ENCODE results near the gene VIPR2. TPM values are rescaled to one million over a fixed set of nuclear protein-coding genes. Genes with fewer than 3 reads are reported as not detected.

Gene VIPR2
- total RNA-seq, 1 experiment from 2014 or later = not detected

GRCh38 chr7:159098811-159099655 lies 45.6 kb downstream of the VIPR2 start:
- H2AFZ ChIP-seq (ENCODE audit: low read length) = no peak overlapping the region
- H3K27ac ChIP-seq (ENCODE audit: low read length) = no peak overlapping the region
- H3K27me3 ChIP-seq (ENCODE audit: low read length) = no peaks in the 10 kb centered on the region
- H3K4me2 ChIP-seq (ENCODE audit: low read depth, low read length, poor library complexity, severe bottlenecking) = no peak overlapping the region
- no peaks in the 10 kb centered on the region for H3K9me2 ChIP-seq (replicated peaks; ENCODE audit: insufficient read depth, low read length)
- H3K9me3 ChIP-seq (ENCODE audit: low read length) = no peaks in the 10 kb centered on the region
- H3K9ac ChIP-seq (ENCODE audit: low read length) = no peak overlapping the region
- no peaks in the 10 kb centered on the region for H4K20me1 ChIP-seq (ENCODE audit: insufficient read depth, low read depth, low read length)
- H3K79me2 ChIP-seq (ENCODE audit: low read length) = no peaks in the 10 kb centered on the region
- H3K4me1 ChIP-seq (ENCODE audit: low read length) = no peaks in the 10 kb centered on the region
- no peak overlapping the region for H3K4me3 ChIP-seq (ENCODE audit: low read length)
- DNase-seq = no peak
- H3K36me3 ChIP-seq (ENCODE audit: insufficient read depth, low read length) = no peaks in the 10 kb centered on the region

GRCh38 chr7:159098424-159098786 lies 46.3 kb downstream of the VIPR2 start:
- H3K27ac ChIP-seq (ENCODE audit: low read length) = no peak overlapping the region
- no peak overlapping the region for H3K4me3 ChIP-seq (ENCODE audit: low read length)
- H3K9ac ChIP-seq (ENCODE audit: low read length) = no peak overlapping the region
- H3K4me2 ChIP-seq (ENCODE audit: low read depth, low read length, poor library complexity, severe bottlenecking) = no peak overlapping the region
- DNase-seq = no peak
- H2AFZ ChIP-seq (ENCODE audit: low read length) = no peak overlapping the region
- no peaks in the 10 kb centered on the region for H3K27me3 ChIP-seq (ENCODE audit: low read length)
- no peaks in the 10 kb centered on the region for H3K9me2 ChIP-seq (replicated peaks; ENCODE audit: insufficient read depth, low read length)
- no peaks in the 10 kb centered on the region for H3K36me3 ChIP-seq (ENCODE audit: insufficient read depth, low read length)
- H3K79me2 ChIP-seq (ENCODE audit: low read length) = no peaks in the 10 kb centered on the region
- H4K20me1 ChIP-seq (ENCODE audit: insufficient read depth, low read depth, low read length) = no peaks in the 10 kb centered on the region
- H3K9me3 ChIP-seq (ENCODE audit: low read length) = no peaks in the 10 kb centered on the region
- H3K4me1 ChIP-seq (ENCODE audit: low read length) = no peaks in the 10 kb centered on the region

GRCh38 chr7:159097661-159098423 lies 46.8 kb downstream of the VIPR2 start:
- H3K27ac ChIP-seq (ENCODE audit: low read length) = no peak overlapping the region
- no peak overlapping the region for H3K4me2 ChIP-seq (ENCODE audit: low read depth, low read length, poor library complexity, severe bottlenecking)
- no peaks in the 10 kb centered on the region for H4K20me1 ChIP-seq (ENCODE audit: insufficient read depth, low read depth, low read length)
- no peaks in the 10 kb centered on the region for H3K27me3 ChIP-seq (ENCODE audit: low read length)
- H3K9me3 ChIP-seq (ENCODE audit: low read length) = no peaks in the 10 kb centered on the region
- no peaks in the 10 kb centered on the region for H3K36me3 ChIP-seq (ENCODE audit: insufficient read depth, low read length)
- DNase-seq = no peak
- H3K79me2 ChIP-seq (ENCODE audit: low read length) = no peaks in the 10 kb centered on the region
- no peak overlapping the region for H2AFZ ChIP-seq (ENCODE audit: low read length)
- no peaks in the 10 kb centered on the region for H3K4me1 ChIP-seq (ENCODE audit: low read length)
- H3K4me3 ChIP-seq (ENCODE audit: low read length) = no peak overlapping the region
- no peaks in the 10 kb centered on the region for H3K9me2 ChIP-seq (replicated peaks; ENCODE audit: insufficient read depth, low read length)
- H3K9ac ChIP-seq (ENCODE audit: low read length) = no peak overlapping the region

- no peak overlapping the region for H3K27ac ChIP-seq (ENCODE audit: low read length)
- H3K9me2 ChIP-seq (replicated peaks; ENCODE audit: insufficient read depth, low read length) = no peaks in the 10 kb centered on the region
- H3K79me2 ChIP-seq (ENCODE audit: low read length) = no peaks in the 10 kb centered on the region
- no peak for DNase-seq
- H3K9ac ChIP-seq (ENCODE audit: low read length) = no peak overlapping the region
- no peaks in the 10 kb centered on the region for H3K9me3 ChIP-seq (ENCODE audit: low read length)
- no peaks in the 10 kb centered on the region for H3K27me3 ChIP-seq (ENCODE audit: low read length)
- H3K36me3 ChIP-seq (ENCODE audit: insufficient read depth, low read length) = no peaks in the 10 kb centered on the region
- no peak overlapping the region for H3K4me3 ChIP-seq (ENCODE audit: low read length)
- H3K4me2 ChIP-seq (ENCODE audit: low read depth, low read length, poor library complexity, severe bottlenecking) = no peak overlapping the region
- H3K4me1 ChIP-seq (ENCODE audit: low read length) = no peaks in the 10 kb centered on the region
- H2AFZ ChIP-seq (ENCODE audit: low read length) = no peak overlapping the region
- H4K20me1 ChIP-seq (ENCODE audit: insufficient read depth, low read depth, low read length) = no peaks in the 10 kb centered on the region
These were observed 47.7 kb downstream of the VIPR2 start for GRCh38 chr7:159096736-159097581.

GRCh38 chr7:159095979-159096411 lies 48.7 kb downstream of the VIPR2 start:
- H4K20me1 ChIP-seq (ENCODE audit: insufficient read depth, low read depth, low read length) = no peaks in the 10 kb centered on the region
- no peak for DNase-seq
- H3K9me3 ChIP-seq (ENCODE audit: low read length) = no peaks in the 10 kb centered on the region
- H3K27ac ChIP-seq (ENCODE audit: low read length) = no peak overlapping the region
- H3K79me2 ChIP-seq (ENCODE audit: low read length) = no peaks in the 10 kb centered on the region
- no peaks in the 10 kb centered on the region for H3K36me3 ChIP-seq (ENCODE audit: insufficient read depth, low read length)
- H2AFZ ChIP-seq (ENCODE audit: low read length) = no peak overlapping the region
- no peak overlapping the region for H3K4me2 ChIP-seq (ENCODE audit: low read depth, low read length, poor library complexity, severe bottlenecking)
- H3K9ac ChIP-seq (ENCODE audit: low read length) = no peak overlapping the region
- H3K4me3 ChIP-seq (ENCODE audit: low read length) = no peak overlapping the region
- H3K4me1 ChIP-seq (ENCODE audit: low read length) = no peaks in the 10 kb centered on the region
- H3K9me2 ChIP-seq (replicated peaks; ENCODE audit: insufficient read depth, low read length) = no peaks in the 10 kb centered on the region
- no peaks in the 10 kb centered on the region for H3K27me3 ChIP-seq (ENCODE audit: low read length)

- Histone ChIP-seq H3K4me3 (ENCODE audit: low read length) (no peak overlapping the region), H2AFZ (ENCODE audit: low read length) (no peak overlapping the region), H3K9me3 (ENCODE audit: low read length) (no peaks in the 10 kb centered on the region), H3K9me2 (replicated peaks; ENCODE audit: insufficient read depth, low read length) (no peaks in the 10 kb centered on the region), H3K4me2 (ENCODE audit: low read depth, low read length, poor library complexity, severe bottlenecking) (no peak overlapping the region), H3K4me1 (ENCODE audit: low read length) (no peaks in the 10 kb centered on the region), H3K36me3 (ENCODE audit: insufficient read depth, low read length) (no peaks in the 10 kb centered on the region), H3K9ac (ENCODE audit: low read length) (no peak overlapping the region), H3K79me2 (ENCODE audit: low read length) (no peaks in the 10 kb centered on the region), H4K20me1 (ENCODE audit: insufficient read depth, low read depth, low read length) (no peaks in the 10 kb centered on the region), H3K27me3 (ENCODE audit: low read length) (no peaks in the 10 kb centered on the region), H3K27ac (ENCODE audit: low read length) (no peak overlapping the region)
- no peak for DNase-seq
These were observed 49.5 kb downstream of the VIPR2 start for GRCh38 chr7:159094919-159095915.

GRCh38 chr7:159094023-159094740 lies 50.5 kb downstream of the VIPR2 start:
- no peak for DNase-seq
- H3K4me2 ChIP-seq (ENCODE audit: low read depth, low read length, poor library complexity, severe bottlenecking) = no peak overlapping the region
- no peaks in the 10 kb centered on the region for H3K9me3 ChIP-seq (ENCODE audit: low read length)

More at GRCh38 chr7:159094023-159094740, 50.5 kb downstream of the VIPR2 start:
- no peak overlapping the region for H3K4me3 ChIP-seq (ENCODE audit: low read length)
- no peaks in the 10 kb centered on the region for H3K79me2 ChIP-seq (ENCODE audit: low read length)
- no peaks in the 10 kb centered on the region for H3K9me2 ChIP-seq (replicated peaks; ENCODE audit: insufficient read depth, low read length)
- H4K20me1 ChIP-seq (ENCODE audit: insufficient read depth, low read depth, low read length) = no peaks in the 10 kb centered on the region
- no peak overlapping the region for H2AFZ ChIP-seq (ENCODE audit: low read length)
- H3K27me3 ChIP-seq (ENCODE audit: low read length) = no peaks in the 10 kb centered on the region
- H3K36me3 ChIP-seq (ENCODE audit: insufficient read depth, low read length) = no peaks in the 10 kb centered on the region
- no peaks in the 10 kb centered on the region for H3K4me1 ChIP-seq (ENCODE audit: low read length)
- H3K27ac ChIP-seq (ENCODE audit: low read length) = no peak overlapping the region
- H3K9ac ChIP-seq (ENCODE audit: low read length) = no peak overlapping the region

Data from Karpas-422 (cell line).